ENCODE data around the gene MYRFL. TPM values are rescaled to one million over a fixed set of nuclear protein-coding genes. Genes with fewer than 3 reads are reported as not detected.

MYRFL gene
- total and polyA plus RNA-seq, 11 donors = 0.13 to 0.96 (median 0.44) TPM; not detected in 2

- TF ChIP-seq CTCF (IDR thresholded peaks at IDR 0.05) (no peak), POLR2A (IDR thresholded peaks at IDR 0.05) (no peak)
- peaks cover 0 to 3% (median 0%) of the 10 kb centered on the region in 9 donors for H3K27me3 ChIP-seq
- H3K9me3 ChIP-seq = peaks cover 0 to 5% (median 0%) of the 10 kb centered on the region in 12 donors
- H3K27ac ChIP-seq = no peak overlapping the region
- H3K4me3 ChIP-seq = no peak overlapping the region
- no peak for ATAC-seq
- intact Hi-C loops (cut with DNase I) = no loop called here
- no peaks in the 10 kb centered on the region for H3K36me3 ChIP-seq
- WGBS, 4 donors = 62 to 79% (median 70%) methylated on average over 6 of the region's 6 CpGs
- no peak for DNase-seq
- H3K4me1 ChIP-seq = peaks cover 0 to 4% (median 0%) of the 10 kb centered on the region in 12 donors
Observed at GRCh38 chr12:69978020-69978419, 153.0 kb downstream of the MYRFL start.

- H3K9me3 ChIP-seq = peaks cover 0 to 5% (median 0%) of the 10 kb centered on the region in 12 donors
- DNase-seq (no peak), ATAC-seq (peak in 1 of 4 donors; percentile 63)
- H3K4me1 ChIP-seq = peaks cover 0 to 8% (median under 1%) of the 10 kb centered on the region in 12 donors
- WGBS, 4 donors = 69 to 73% (median 70%) methylated on average over 5 of the region's 5 CpGs
- no peak overlapping the region for H3K27ac ChIP-seq
- peaks cover 0 to 3% (median 0%) of the 10 kb centered on the region in 9 donors for H3K27me3 ChIP-seq
- intact Hi-C loops (cut with DNase I) = no loop called here
- H3K36me3 ChIP-seq = no peaks in the 10 kb centered on the region
- no peak for TF ChIP-seq POLR2A (IDR thresholded peaks at IDR 0.05)
- TF ChIP-seq CTCF (IDR thresholded peaks at IDR 0.05) = no peak
- H3K4me3 ChIP-seq = no peak overlapping the region
Observed at GRCh38 chr12:69981881-69982475, 157.0 kb downstream of the MYRFL start.

- H3K27me3 ChIP-seq = no peaks in the 10 kb centered on the region
- intact Hi-C loops (cut with DNase I) = no loop called here
- H3K9me3 ChIP-seq = peaks cover 0 to 4% (median 0%) of the 10 kb centered on the region in 12 donors
- H3K4me3 ChIP-seq = no peak overlapping the region
- DNase-seq (no peak), ATAC-seq (no peak)
- H3K27ac ChIP-seq = no peak overlapping the region
- no peaks in the 10 kb centered on the region for H3K36me3 ChIP-seq
- H3K4me1 ChIP-seq = peaks cover 0 to 26% (median 10%) of the 10 kb centered on the region in 12 donors
- 95 to 98% (median 96%) methylated on average over 7 of the region's 7 CpGs for WGBS, 4 donors
- TF ChIP-seq POLR2A (IDR thresholded peaks at IDR 0.05) (no peak), CTCF (IDR thresholded peaks at IDR 0.05) (no peak)
Observed at GRCh38 chr12:69984241-69984640, 159.2 kb downstream of the MYRFL start.

GRCh38 chr12:69985656-69986055, 160.6 kb downstream of the MYRFL start:
- Histone ChIP-seq H3K36me3 (no peaks in the 10 kb centered on the region), H3K9me3 (no peaks in the 10 kb centered on the region), H3K27ac (no peak overlapping the region), H3K27me3 (no peaks in the 10 kb centered on the region), H3K4me3 (no peak overlapping the region), H3K4me1 (peaks cover 0 to 26% (median 10%) of the 10 kb centered on the region in 12 donors)
- peak in 2 of 12 donors; percentile 7 to 11 for TF ChIP-seq CTCF (IDR thresholded peaks at IDR 0.05)
- no peak for TF ChIP-seq POLR2A (IDR thresholded peaks at IDR 0.05)
- intact Hi-C loops (cut with DNase I) = loop anchor here in 1 of 10 donors (5.0 kb wide), 1 partner anchor 83 kb away; no protein-coding TSS in a partner anchor
- no peak for ATAC-seq
- 86 to 97% (median 96%) methylated on average over 4 of the region's 4 CpGs for WGBS, 4 donors
- DNase-seq = no peak
